AG09309 (cell line): ENCODE data around the gene RHBDD1.

Experiments used
- DNase-seq: peaks from one replicate; pipeline ENCODE4 v3.0.0-alpha.2; 2010; ENCODE audit warnings: low read depth
- H3K4me3 ChIP-seq: 2 replicates; pipeline ENCODE4 v1.5.1; 2011; ENCODE audit warnings: mild to moderate bottlenecking, low read depth, low read length, moderate library complexity; ENCODE audit not compliant: control insufficient read depth
- CTCF ChIP-seq: IDR thresholded peaks from 2 replicates; pipeline ENCODE4 v1.5.1; 2011; ENCODE audit warnings: mild to moderate bottlenecking, low read depth, low read length, inconsistent platforms; ENCODE audit not compliant: insufficient read depth, control insufficient read depth; ENCODE audit errors: missing control alignments

RHBDD1 gene

GRCh38 chr2:226882606-226883005, 46.8 kb downstream of the RHBDD1 start:
- DNase-seq: no peak
- TF ChIP-seq CTCF: no peak
- H3K4me3 ChIP-seq: no peak overlapping the region

- DNase-seq: no peak
- no peak overlapping the region for H3K4me3 ChIP-seq
- no peak for TF ChIP-seq CTCF
These were observed 47.5 kb downstream of the RHBDD1 start for GRCh38 chr2:226883296-226883795.

- no peak for TF ChIP-seq CTCF
- no peak overlapping the region for H3K4me3 ChIP-seq
- no peak for DNase-seq
These were observed 48.3 kb downstream of the RHBDD1 start for GRCh38 chr2:226884166-226884565.

GRCh38 chr2:226885769-226886435, 50.0 kb downstream of the RHBDD1 start:
- DNase-seq: no peak
- no peak for TF ChIP-seq CTCF
- no peak overlapping the region for H3K4me3 ChIP-seq

- DNase-seq: no peak
- TF ChIP-seq CTCF: no peak
- H3K4me3 ChIP-seq: no peak overlapping the region
These were observed 52.1 kb downstream of the RHBDD1 start for GRCh38 chr2:226887940-226888339.

- no peak for DNase-seq
- no peak overlapping the region for H3K4me3 ChIP-seq
- no peak for TF ChIP-seq CTCF
These were observed 52.6 kb downstream of the RHBDD1 start for GRCh38 chr2:226888378-226888965.
